GM11168 (cell line): ENCODE data around the gene KRTAP15-1.

ENCODE experiments used
- in situ Hi-C: fragments of 300-500 bp; cut with MboI; formaldehyde crosslinking; loops from one replicate; pipeline ENCODE4 v1.12.0; 2022; ENCODE audit warnings: low sequenced_read_pairs; ENCODE audit not compliant: unreplicated experiment

KRTAP15-1 gene

GRCh38 chr21:30439975-30440374, at the start of gene KRTAP15-1:
KRTAP15-1 (plus strand) TSS chr21:30440275; CDS start chr21:30440328, 53 bp downstream.
- in situ Hi-C loops, result no loop called here

- in situ Hi-C loops, result no loop called here
These were observed 48.5 kb upstream of the KRTAP15-1 start for GRCh38 chr21:30391492-30392025.

- in situ Hi-C loops, result no loop called here
These were observed 44.3 kb upstream of the KRTAP15-1 start, which contains the start of gene KRTAP13-1 for GRCh38 chr21:30395731-30396130. KRTAP13-1 (plus strand) TSS chr21:30396031; CDS start chr21:30396087, 56 bp downstream.

GRCh38 chr21:30408782-30409494, 31.1 kb upstream of the KRTAP15-1 start:
- in situ Hi-C loops, result no loop called here

GRCh38 chr21:30415993-30416392, 24.1 kb upstream of the KRTAP15-1 start:
- in situ Hi-C loops, result no loop called here

- in situ Hi-C loops, result no loop called here
These were observed 14.2 kb upstream of the KRTAP15-1 start, which contains the start of gene KRTAP13-3 for GRCh38 chr21:30425826-30426225. KRTAP13-3 (minus strand) TSS chr21:30425926; CDS start chr21:30425912, 14 bp downstream.

- in situ Hi-C loops, result no loop called here
These were observed 13.3 kb upstream of the KRTAP15-1 start for GRCh38 chr21:30426731-30427130.

GRCh38 chr21:30430170-30430655, 9.9 kb upstream of the KRTAP15-1 start, which contains the start of gene KRTAP13-4:
KRTAP13-4 (plus strand) TSS chr21:30430220; CDS start chr21:30430276, 56 bp downstream.
- in situ Hi-C loops, result no loop called here

GRCh38 chr21:30434033-30434631, 5.9 kb upstream of the KRTAP15-1 start:
- in situ Hi-C loops, result no loop called here

GRCh38 chr21:30437010-30437565, 3.0 kb upstream of the KRTAP15-1 start:
- in situ Hi-C loops, result no loop called here

GRCh38 chr21:30443226-30443625, 3.2 kb downstream of the KRTAP15-1 start:
- in situ Hi-C loops, result no loop called here

GRCh38 chr21:30444204-30444603, 4.1 kb downstream of the KRTAP15-1 start:
- in situ Hi-C loops, result no loop called here

GRCh38 chr21:30447056-30447455, 7.0 kb downstream of the KRTAP15-1 start:
- in situ Hi-C loops, result no loop called here

- in situ Hi-C loops, result no loop called here
These were observed 8.4 kb downstream of the KRTAP15-1 start for GRCh38 chr21:30448514-30448913.

- in situ Hi-C loops, result no loop called here
These were observed 23.6 kb downstream of the KRTAP15-1 start for GRCh38 chr21:30463713-30464112.

- in situ Hi-C loops, result no loop called here
These were observed 29.0 kb downstream of the KRTAP15-1 start for GRCh38 chr21:30468900-30469714.

GRCh38 chr21:30478004-30478403, 37.9 kb downstream of the KRTAP15-1 start:
- in situ Hi-C loops, result no loop called here

- in situ Hi-C loops, result no loop called here
These were observed 39.2 kb downstream of the KRTAP15-1 start for GRCh38 chr21:30479259-30479658.

- in situ Hi-C loops, result no loop called here
These were observed 40.1 kb downstream of the KRTAP15-1 start, which contains the start of gene KRTAP19-1 for GRCh38 chr21:30480145-30480544. KRTAP19-1 (minus strand) TSS chr21:30480367; CDS start chr21:30480317, 50 bp downstream.

GRCh38 chr21:30482130-30482529, 42.1 kb downstream of the KRTAP15-1 start:
- in situ Hi-C loops, result no loop called here
